GM21381 (cell line): Measurements from ENCODE around the gene BMPR2.

Source experiments
- ATAC-seq: cut with Tn5 transposase; IDR thresholded peaks from one replicate; pipeline ENCODE4 v1.9.1; 2021; ENCODE audit warnings: mild to moderate bottlenecking, moderate library complexity; ENCODE audit not compliant: unreplicated experiment

BMPR2 gene

GRCh38 chr2:202588647-202589581 lies 212.8 kb downstream of the BMPR2 start:
- ATAC-seq, result peak; percentile 91

- ATAC-seq, result no peak
Measured at GRCh38 chr2:202589582-202589949, 213.4 kb downstream of the BMPR2 start.

GRCh38 chr2:202592566-202592965 lies 216.4 kb downstream of the BMPR2 start:
- ATAC-seq, result no peak

- ATAC-seq, result no peak
Measured at GRCh38 chr2:202599105-202599504, 223.0 kb downstream of the BMPR2 start.

DNA sequence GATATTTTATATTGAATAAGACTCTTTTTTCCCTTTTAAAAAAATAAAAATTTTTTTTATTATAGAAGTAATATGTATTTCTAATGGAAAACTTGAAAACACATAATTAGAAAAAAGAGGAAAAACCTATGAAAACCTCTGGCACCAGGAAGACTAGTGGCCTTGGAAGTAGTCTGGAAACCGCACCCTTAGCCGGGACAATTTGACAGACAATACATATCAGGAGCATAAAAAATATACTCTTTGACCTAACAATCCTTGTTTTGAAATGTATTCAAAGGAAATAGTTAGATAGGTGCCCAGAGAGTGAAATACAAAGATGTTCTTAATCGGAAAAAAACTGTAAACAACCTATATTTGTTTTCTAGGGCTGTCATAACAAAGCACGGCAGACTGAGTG lies 223.8 kb downstream of the BMPR2 start:
- no peak for ATAC-seq

- ATAC-seq, result no peak
Measured at GRCh38 chr2:202604699-202605098, 228.6 kb downstream of the BMPR2 start.

DNA sequence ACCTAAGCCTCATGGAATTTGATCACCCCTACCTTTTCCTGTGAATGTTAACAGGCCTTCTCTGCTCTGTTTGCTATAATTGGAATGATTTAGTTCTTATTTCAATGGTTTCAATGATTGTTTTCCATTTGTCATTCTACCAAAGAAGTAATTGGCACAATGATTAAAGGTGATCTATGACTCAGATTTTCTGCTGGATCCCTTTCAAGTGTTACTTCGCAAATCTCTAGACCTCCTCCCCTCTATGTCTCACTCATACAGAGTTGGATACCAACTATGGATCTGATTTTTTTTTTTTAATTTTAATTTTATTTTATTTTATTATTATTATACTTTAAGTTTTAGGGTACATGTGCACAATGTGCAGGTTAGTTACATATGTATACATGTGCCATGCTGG lies 229.0 kb downstream of the BMPR2 start:
- no peak for ATAC-seq

- ATAC-seq, result no peak
Measured at GRCh38 chr2:202608142-202608852, 232.2 kb downstream of the BMPR2 start.

DNA sequence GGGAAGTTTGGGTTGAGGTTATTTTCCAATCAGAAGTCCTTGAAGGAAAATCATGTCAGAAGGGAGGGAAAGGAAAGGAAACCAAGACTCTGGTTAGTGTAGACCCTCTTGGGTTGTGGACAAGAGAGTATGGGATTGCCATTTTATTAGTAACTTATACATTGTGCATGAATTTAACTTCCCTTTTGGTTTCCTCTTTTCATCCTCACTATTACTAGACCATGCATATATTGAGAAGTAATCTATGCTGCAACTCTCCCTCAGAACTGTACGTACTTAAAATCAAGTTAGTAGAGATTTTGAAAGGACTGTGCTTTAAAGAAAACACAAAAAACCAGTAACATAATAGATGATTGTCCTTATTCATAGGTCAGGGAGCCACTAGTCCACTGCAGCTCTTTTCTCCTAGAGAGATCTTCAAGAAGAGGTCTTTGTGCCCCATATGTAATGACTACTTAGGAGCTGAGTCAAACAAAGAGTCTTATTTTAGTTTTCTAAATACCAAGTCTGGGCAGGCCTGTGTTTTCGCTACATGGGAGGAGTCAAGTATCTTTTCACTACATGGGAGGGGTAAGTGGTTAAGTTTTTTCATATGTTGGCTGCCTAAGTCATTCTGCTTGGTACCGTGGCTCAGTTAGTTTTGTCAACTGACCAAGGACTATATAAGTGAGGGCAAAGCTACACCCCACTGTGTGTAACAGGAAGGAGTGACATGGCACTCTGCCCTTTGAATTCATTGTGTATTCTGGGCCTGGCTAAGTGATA lies 233.4 kb downstream of the BMPR2 start:
- ATAC-seq, result peak; percentile 93

- ATAC-seq, result no peak
Measured at GRCh38 chr2:202610380-202610779, 234.3 kb downstream of the BMPR2 start.

GRCh38 chr2:202612145-202612544 lies 236.0 kb downstream of the BMPR2 start:
- ATAC-seq, result no peak

GRCh38 chr2:202613479-202613878 lies 237.4 kb downstream of the BMPR2 start:
- ATAC-seq, result no peak
